Liver (tissue), 9 donors: ENCODE results near the gene MPDZ. TPM values are rescaled to one million over a fixed set of nuclear protein-coding genes. Genes with fewer than 3 reads are reported as not detected.
A peak's percentile ranks its signal among the peaks of the same experiment; 100 is the strongest.

ENCODE experiments used
- DNase-seq: peaks from one replicate; pipeline ENCODE4 v3.0.0-alpha.2; 2017; ENCODE audit warnings: low spot score
- H3K27ac ChIP-seq, 2 donors: one replicate each; pipeline ENCODE4 v1.7.0; 2013; ENCODE audit warnings: inconsistent platforms in 2 of 2, low read length in 2 of 2, control low read depth in 1 of 2, low read depth in 1 of 2, mild to moderate bottlenecking in 1 of 2
- H3K27me3 ChIP-seq, 4 donors: one replicate each; pipeline versions ENCODE4 v1.6.1 to v1.7.0; 2013; ENCODE audit warnings: low read length in 3 of 4, inconsistent platforms in 1 of 4, mild to moderate bottlenecking in 1 of 4, moderate library complexity in 1 of 4; ENCODE audit not compliant: control insufficient read depth in 4 of 4, insufficient read depth in 4 of 4
- H3K36me3 ChIP-seq, 4 donors: one replicate each; pipeline versions ENCODE4 v1.6.1 to v1.7.0; 2013; ENCODE audit warnings: low read length in 3 of 4, mild to moderate bottlenecking in 3 of 4, low read depth in 1 of 4, moderate library complexity in 1 of 4; ENCODE audit not compliant: control insufficient read depth in 4 of 4, insufficient read depth in 3 of 4
- H3K4me1 ChIP-seq, 4 donors: one replicate each; pipeline versions ENCODE4 v1.6.1 to v1.7.0; 2013; ENCODE audit warnings: low read length in 3 of 4, mild to moderate bottlenecking in 3 of 4, moderate library complexity in 1 of 4; ENCODE audit not compliant: control insufficient read depth in 4 of 4, insufficient read depth in 4 of 4
- H3K4me3 ChIP-seq, 3 donors: one replicate each; pipeline versions ENCODE4 v1.6.1 to v1.7.0; 2013; ENCODE audit warnings: low read length in 3 of 3, control low read depth in 1 of 3, low read depth in 1 of 3, mild to moderate bottlenecking in 1 of 3
- H3K9ac ChIP-seq, 2 donors: one replicate each; pipeline ENCODE4 v1.7.0; 2013; ENCODE audit warnings: low read length in 2 of 2, mild to moderate bottlenecking in 2 of 2, moderate library complexity in 2 of 2, control low read depth in 1 of 2, low read depth in 1 of 2
- H3K9me3 ChIP-seq, 4 donors: one replicate each; pipeline versions ENCODE4 v1.6.1 to v1.7.0; 2013; ENCODE audit warnings: low read length in 3 of 4; ENCODE audit not compliant: control insufficient read depth in 4 of 4
- CTCF ChIP-seq: fragments of 150-350 bp; IDR thresholded peaks from 2 replicates; pipeline ENCODE4 v1.5.1; 2017; ENCODE audit warnings: improper control_type of control experiment, low read depth, low read length; ENCODE audit not compliant: missing input control
- EGR1 ChIP-seq, 2 donors: IDR thresholded peaks; 2 replicates each; pipeline ENCODE4 v1.6.1; 2016 to 2018; ENCODE audit warnings: antibody characterized with exemption in 2 of 2, low read depth in 2 of 2
- FOXA1 ChIP-seq: IDR thresholded peaks from 2 replicates; pipeline ENCODE4 v1.6.1; 2016; ENCODE audit warnings: antibody characterized with exemption
- FOXA2 ChIP-seq: IDR thresholded peaks from 2 replicates; pipeline ENCODE4 v1.6.1; 2016; ENCODE audit warnings: antibody characterized with exemption
- GABPA ChIP-seq, 2 donors: IDR thresholded peaks in 1 of 2; conservative IDR thresholded peaks in 1 of 2; 2 replicates each; pipeline ENCODE4 v1.6.1; 2016; ENCODE audit warnings: antibody characterized with exemption in 2 of 2, mild to moderate bottlenecking in 1 of 2, moderate library complexity in 1 of 2
- JUND ChIP-seq, 2 donors: IDR thresholded peaks; 2 replicates each; pipeline ENCODE4 v1.6.1; 2016; ENCODE audit warnings: antibody characterized with exemption in 2 of 2
- NR2F2 ChIP-seq: IDR thresholded peaks from 2 replicates; pipeline ENCODE4 v1.6.1; 2016; ENCODE audit warnings: antibody characterized with exemption
- RAD21 ChIP-seq, 2 donors: IDR thresholded peaks; 2 replicates each; pipeline ENCODE4 v1.6.1; 2016; ENCODE audit warnings: antibody characterized with exemption in 2 of 2, mild to moderate bottlenecking in 2 of 2
- REST ChIP-seq: IDR thresholded peaks from 2 replicates; pipeline ENCODE4 v1.6.1; 2016; ENCODE audit warnings: antibody characterized with exemption, mild to moderate bottlenecking
- RXRA ChIP-seq, 2 donors: IDR thresholded peaks; 2 replicates each; pipeline ENCODE4 v1.6.1; 2017 to 2018; ENCODE audit warnings: antibody characterized with exemption in 2 of 2, mild to moderate bottlenecking in 1 of 2
- SP1 ChIP-seq: IDR thresholded peaks from 2 replicates; pipeline ENCODE4 v1.6.1; 2018; ENCODE audit warnings: antibody characterized with exemption, mild to moderate bottlenecking
- TAF1 ChIP-seq: conservative IDR thresholded peaks from 2 replicates; pipeline ENCODE4 v1.6.1; 2016; ENCODE audit warnings: antibody characterized with exemption, mild to moderate bottlenecking
- ZBTB33 ChIP-seq: IDR thresholded peaks from 2 replicates; pipeline ENCODE4 v1.6.1; 2016; ENCODE audit warnings: antibody characterized with exemption
- WGBS: extraction: QIAGEN DNeasy Blood & Tissue Kit; methylation state at CpG from one replicate; pipeline ENCODE4 v1.1.7; 2013; 5-methylcytosine and 5-hydroxymethylcytosine counted together
- polyA plus RNA-seq, 2 donors: library from polyadenylated mRNA; stranded (reverse) in 1 of 2; unstranded in 1 of 2; fragments of 200-250 nt in 1 of 2; fragments of >200 nt in 1 of 2; fragmentation: Nextera tagmentation in 1 of 2; extraction: Ambion mirVana in 1 of 2; gene quantifications; one replicate each; pipeline versions ENCODE4 v1.2.1 to v1.2.3, GENCODE V29; 2013 to 2015
- total RNA-seq, 2 donors: library from RNA; depleted of rRNA; stranded (reverse); fragments of >200 nt; gene quantifications; one replicate each; pipeline ENCODE4 v1.2.3, GENCODE V29; 2014
- donor health status: healthy.
- donor health status: healthy.
- donor health status: healthy.
- donor health status: healthy.
- donor health status: healthy.

The MPDZ gene
- total and polyA plus RNA-seq, 4 donors, result 20.3 to 71.2 (median 30.2) TPM

GRCh38 chr9:13189362-13189761 lies 90.1 kb downstream of the MPDZ start:
- Histone ChIP-seq H3K27me3 (no peaks in the 10 kb centered on the region), H3K4me3 (no peak overlapping the region), H3K27ac (peak overlapping the region; percentile 48 to 61), H3K9ac (peak overlapping the region in 1 of 2 donors; percentile 33), H3K36me3 (peaks cover 0 to 2% (median under 1%) of the 10 kb centered on the region in 4 donors), H3K9me3 (no peaks in the 10 kb centered on the region), H3K4me1 (peaks cover 0 to 30% (median 7%) of the 10 kb centered on the region in 4 donors)
- TF ChIP-seq GABPA (IDR thresholded peaks at IDR 0.05 in 1 of 2, conservative IDR thresholded peaks at IDR 0.05 in 1 of 2) (no peak), EGR1 (IDR thresholded peaks at IDR 0.05; ENCODE audit: low read depth in 2 of 2) (no peak), FOXA1 (no peak), TAF1 (no peak), CTCF (no peak), NR2F2 (no peak), ZBTB33 (no peak), REST (no peak), RXRA (IDR thresholded peaks at IDR 0.05) (no peak), RAD21 (IDR thresholded peaks at IDR 0.05) (no peak)
- DNase-seq, result no peak

- 36% methylated on average over 5 of the region's 5 CpGs for WGBS
- H3K27me3 ChIP-seq, result no peaks in the 10 kb centered on the region
- H3K27ac ChIP-seq, result peak overlapping the region; percentile 83 to 87
- H3K9me3 ChIP-seq, result no peaks in the 10 kb centered on the region
- DNase-seq, result no peak
- H3K9ac ChIP-seq, result peak overlapping the region; percentile 82 to 95
- H3K4me3 ChIP-seq, result peak overlapping the region; percentile 48 to 64 (median 58)
- H3K4me1 ChIP-seq, result peaks cover 1 to 40% (median 11%) of the 10 kb centered on the region in 4 donors
- no peak for TF ChIP-seq GABPA (IDR thresholded peaks at IDR 0.05 in 1 of 2, conservative IDR thresholded peaks at IDR 0.05 in 1 of 2)
- TF ChIP-seq RXRA (IDR thresholded peaks at IDR 0.05), result no peak
- no peak for TF ChIP-seq FOXA2
- TF ChIP-seq NR2F2, result no peak
- no peak for TF ChIP-seq FOXA1
- TF ChIP-seq JUND (IDR thresholded peaks at IDR 0.05), result no peak
- TF ChIP-seq SP1, result peak; percentile 14
- no peaks in the 10 kb centered on the region for H3K36me3 ChIP-seq
Observed at GRCh38 chr9:13186774-13187173, 92.7 kb downstream of the MPDZ start.
